ENCODE data around the gene HOXC12.

HOXC12 gene

DNA sequence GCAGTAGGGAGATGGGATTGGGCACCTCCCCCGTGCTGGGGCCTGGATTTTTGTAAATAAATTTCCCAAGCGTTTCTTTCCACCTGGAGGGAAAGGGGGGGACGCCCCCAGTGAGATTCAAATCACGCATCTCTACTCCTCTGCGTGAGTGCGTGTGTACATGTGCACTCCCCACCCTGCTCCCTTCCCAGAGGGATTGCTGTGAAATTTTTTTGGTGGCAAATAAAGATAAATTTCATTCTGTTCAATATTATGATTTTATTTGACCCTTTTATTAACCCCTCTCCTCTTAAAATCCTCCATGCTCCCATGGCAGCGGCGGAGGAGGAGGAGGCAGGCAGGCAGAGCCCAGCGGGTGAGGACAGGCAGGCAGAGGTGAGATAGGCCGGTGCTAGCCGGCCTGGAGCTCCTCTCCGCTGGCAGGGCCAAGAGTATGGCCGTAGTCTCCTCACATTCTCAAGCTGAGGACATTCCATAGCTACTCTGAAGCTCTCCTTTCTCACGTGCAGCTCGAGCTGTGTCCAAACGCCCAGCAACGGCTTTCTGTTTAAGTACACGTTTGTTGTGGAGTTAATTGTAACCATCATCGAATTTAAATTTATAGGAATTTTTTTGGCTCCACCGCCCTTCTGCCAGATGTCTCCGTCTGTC lies 21.6 kb downstream of the HOXC12 start:
- no peak for TF ChIP-seq ZNF274 (IDR thresholded peaks at IDR 0.05; ENCODE audit: low read depth, low read length)
- H3K4me3 ChIP-seq (ENCODE audit: low read length) = no peak overlapping the region

DNA sequence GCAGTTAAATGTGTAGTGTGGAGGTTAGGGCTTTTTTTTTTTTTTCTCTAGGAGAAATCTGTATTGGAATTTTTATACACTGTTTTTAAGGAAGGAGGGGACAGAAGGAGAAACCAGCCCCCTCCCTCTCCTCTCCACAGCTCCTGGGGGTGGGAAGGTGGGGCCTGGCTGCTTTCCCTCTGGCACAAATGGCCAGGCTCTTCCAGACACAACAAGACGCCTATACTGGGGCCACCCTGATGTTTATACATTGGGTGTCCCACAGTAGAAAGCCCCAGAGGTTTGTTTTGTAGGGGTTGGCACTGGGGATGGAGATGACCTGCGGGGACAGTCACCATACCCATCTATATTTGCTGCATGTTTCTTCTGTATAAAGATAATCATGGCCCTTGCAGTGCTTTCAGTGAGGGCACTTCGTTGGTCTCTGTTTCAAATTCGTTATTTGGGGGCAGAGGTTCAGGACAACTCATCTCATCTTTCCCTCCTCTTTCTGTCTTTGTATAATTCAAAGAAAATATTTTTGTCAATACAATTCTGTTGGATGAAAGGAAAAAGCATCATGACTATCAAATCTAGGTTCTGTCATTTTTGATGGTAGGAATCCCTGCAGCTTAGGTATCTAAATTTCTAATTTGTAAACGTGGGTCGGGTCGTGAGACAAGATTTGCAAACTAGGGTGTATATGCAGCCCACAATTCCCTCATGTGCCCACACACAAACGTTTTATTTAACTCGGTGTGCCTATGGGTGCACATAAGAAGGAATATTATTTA lies 22.3 kb downstream of the HOXC12 start:
- H3K4me3 ChIP-seq (ENCODE audit: low read length) = no peak overlapping the region
- no peak for TF ChIP-seq ZNF274 (IDR thresholded peaks at IDR 0.05; ENCODE audit: low read depth, low read length)

DNA sequence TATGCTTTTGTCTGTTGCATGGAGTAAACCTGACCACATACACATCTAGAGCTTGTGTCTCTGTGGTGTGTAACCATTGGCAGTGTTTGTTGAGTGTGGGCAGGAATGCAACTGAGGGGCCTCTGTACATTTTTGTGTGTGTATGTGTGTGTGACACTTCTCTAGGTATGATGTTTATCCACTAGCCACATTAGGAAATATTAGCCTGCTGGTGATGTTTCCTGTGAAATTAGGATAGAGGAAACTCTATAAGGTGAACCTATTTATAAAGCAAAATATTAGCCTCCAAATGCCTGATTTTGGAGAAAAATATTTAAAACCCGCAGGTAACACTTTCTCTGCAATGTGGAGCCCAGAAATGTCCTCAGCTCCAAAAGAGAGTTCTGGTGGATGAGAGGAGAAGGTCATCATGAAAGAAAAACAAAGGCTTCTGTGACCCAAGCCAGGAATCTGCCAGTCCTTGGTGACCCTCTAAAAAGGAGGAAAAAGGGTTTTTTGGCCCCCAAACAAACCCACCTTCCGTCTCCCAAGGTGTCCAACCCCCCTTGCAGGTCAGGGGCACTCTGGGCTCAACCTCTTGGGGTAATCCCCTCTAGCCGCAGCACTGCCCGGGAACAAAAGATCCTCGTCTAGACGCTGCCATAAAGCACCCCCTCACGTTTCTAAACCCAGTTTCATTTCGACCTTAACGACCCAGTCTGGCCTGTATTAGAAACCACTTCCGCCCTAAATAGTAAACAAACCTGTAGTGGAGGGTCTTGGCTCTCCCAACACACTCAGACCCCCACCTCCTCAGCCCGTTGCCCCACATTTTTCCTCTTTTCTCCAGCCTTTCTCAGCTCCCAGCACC lies 23.1 kb downstream of the HOXC12 start:
- no peak overlapping the region for H3K4me3 ChIP-seq (ENCODE audit: low read length)

DNA sequence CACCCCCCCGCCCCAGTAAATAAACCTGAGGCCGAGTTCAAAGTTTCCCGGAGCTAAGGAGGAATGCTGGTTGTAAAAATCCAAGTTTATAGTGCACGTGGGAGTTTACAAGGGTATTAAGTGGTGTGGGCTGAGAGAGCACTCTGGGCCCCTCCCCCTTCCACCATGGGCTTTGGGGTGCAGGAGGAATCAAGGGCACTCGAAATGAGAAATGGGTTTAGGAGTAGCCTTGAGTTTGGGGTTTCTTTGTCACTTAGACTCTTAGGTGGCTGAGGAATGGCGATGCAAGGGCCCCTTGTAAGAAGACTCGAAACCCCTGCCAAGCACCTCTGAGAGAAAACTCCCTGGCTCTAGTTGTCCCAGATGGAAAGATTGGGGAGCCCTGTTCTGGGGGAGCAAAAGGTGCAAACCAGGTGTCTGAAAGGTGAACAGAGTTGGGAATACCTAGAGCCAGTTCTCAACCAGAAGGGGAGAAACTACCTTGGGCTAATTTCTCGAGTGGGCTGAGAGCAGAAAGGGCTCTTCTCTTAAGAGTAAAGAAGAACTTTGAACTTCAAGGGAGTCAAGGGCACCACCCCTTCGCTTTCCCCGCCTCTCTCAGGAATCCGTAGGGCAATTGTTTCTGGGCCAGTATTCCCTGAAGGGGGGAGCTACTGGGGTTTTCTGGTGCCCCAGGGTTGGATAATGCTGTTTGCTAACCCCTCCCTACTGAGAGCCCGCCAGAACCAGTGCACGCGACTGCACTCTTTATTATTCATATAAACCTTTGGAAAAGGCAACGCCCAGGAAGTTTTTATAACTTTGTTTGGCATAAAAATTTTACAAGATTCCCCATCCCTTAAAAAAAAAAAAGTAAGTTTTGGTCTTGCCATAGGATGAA lies 24.0 kb downstream of the HOXC12 start:
- no peak for TF ChIP-seq ZNF274 (IDR thresholded peaks at IDR 0.05; ENCODE audit: low read depth, low read length)
- H3K4me3 ChIP-seq (ENCODE audit: low read length) = no peak overlapping the region

More for the DNA sequence above, 23.1 kb downstream of the HOXC12 start:
- TF ChIP-seq ZNF274 (IDR thresholded peaks at IDR 0.05; ENCODE audit: low read depth, low read length) = no peak

DNA sequence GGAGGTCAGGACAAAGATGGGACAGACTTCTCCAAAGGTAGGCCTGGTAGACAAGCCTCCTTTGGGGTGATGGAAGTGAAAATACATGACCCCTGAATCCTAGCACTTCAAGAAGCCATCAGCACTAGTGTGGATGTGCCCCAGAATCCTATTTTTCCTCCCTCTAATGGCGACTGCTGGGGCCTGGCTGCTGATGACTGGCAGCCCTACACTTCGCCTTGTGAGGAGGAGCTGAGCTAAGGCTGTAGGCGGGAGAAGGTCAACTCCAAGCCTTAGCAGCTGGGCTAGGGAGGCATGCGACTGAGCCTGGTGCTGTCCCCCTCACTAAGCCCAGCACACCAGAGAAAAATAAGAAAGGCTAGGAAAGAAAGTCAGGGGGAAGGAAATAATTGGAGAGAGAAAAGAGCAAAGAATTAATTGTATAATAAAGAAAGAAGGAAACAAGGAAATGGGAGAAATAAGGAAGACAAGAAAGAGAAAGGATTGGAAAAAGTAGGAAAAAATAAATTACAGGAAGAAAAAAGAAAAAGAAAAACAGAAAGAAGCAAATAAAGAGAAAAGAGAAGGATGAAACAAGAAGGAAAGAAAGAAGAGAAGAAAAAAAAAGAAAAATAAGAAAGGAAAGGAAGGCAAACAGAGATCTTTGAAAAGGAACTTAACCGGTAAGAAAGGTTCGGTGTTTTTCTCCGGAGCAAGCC lies 25.6 kb downstream of the HOXC12 start:
- H3K4me3 ChIP-seq (ENCODE audit: low read length) = no peak overlapping the region
- no peak for TF ChIP-seq ZNF274 (IDR thresholded peaks at IDR 0.05; ENCODE audit: low read depth, low read length)

DNA sequence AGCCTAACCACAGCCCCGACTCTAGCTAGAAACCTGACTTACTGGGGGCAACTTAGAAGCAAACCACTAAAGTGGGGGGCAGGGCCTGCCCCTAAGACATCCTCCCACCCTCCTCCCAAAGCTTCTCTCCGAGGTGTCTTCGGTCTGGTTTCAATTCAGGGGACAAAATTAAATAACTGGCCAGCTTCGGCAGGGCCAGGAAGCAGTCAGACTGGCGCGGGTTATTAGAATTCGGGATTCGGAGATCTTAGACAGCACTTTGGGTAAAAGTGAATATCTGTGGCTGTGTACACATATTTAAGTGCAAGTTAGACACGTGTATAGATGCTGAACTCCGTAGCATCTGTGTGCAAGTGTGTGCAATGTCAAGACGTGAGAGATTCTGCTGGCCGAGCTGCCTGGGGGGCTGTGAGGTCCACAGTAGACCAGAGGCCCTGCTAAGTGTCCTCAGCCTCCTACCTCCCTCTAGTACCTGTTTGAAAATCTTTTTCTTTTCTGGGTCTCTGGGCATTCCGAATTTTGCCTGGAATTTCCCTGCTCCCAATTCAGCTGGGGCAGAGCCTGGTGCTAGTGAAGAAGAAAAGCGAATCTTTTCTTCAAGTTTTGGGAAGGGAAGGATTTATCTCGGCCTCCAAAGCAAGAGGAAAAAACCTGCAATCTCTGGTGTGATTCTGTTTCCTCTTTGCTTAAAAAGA lies 26.2 kb downstream of the HOXC12 start:
- TF ChIP-seq ZNF274 (IDR thresholded peaks at IDR 0.05; ENCODE audit: low read depth, low read length) = no peak
- H3K4me3 ChIP-seq (ENCODE audit: low read length) = no peak overlapping the region

DNA sequence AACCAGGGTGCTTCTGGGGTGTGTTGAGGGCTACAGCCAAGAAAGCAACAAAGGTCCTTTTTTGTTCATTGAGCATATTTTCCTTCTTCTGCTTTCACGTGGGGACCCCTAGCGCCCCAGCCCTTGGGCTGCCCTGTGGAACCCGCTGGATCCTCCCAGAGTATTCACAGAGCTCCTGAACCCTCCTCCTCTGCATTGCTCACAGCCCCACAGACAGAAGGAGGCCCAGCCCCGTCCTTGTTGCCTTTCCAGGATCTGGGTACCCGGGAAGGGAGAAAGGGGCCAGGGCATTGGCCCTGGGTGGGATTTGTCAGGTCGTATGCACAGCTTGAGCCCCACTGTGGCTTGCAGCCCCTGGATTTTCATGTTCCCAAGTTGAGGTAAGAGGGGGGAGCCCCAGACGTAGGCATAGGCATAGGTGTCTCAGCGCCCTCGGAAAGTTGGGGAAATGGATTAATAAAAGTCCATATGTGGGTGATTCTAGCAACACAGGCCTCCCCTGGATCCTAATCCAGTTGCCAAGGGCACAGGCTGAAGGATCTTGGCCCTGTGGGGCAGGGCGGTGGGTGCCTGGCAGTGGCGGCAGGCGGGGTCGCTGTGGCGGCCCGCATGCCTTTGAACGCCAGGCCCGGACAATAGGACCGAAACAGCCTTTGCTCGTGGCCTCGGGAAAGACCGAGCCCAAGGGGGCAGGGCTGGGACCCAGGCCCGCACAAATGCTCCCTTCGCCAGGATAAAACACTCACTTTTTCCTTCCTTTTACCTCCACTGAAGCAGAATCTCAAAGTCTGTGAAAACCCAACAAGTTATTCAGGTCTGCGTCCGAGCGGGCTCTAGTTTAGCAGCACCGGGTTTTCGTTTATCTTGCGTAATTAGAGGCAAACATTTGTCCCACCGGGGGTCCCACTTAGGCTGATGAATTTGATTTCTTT lies 27.2 kb downstream of the HOXC12 start:
- TF ChIP-seq ZNF274 (IDR thresholded peaks at IDR 0.05; ENCODE audit: low read depth, low read length) = no peak
- no peak overlapping the region for H3K4me3 ChIP-seq (ENCODE audit: low read length)

DNA sequence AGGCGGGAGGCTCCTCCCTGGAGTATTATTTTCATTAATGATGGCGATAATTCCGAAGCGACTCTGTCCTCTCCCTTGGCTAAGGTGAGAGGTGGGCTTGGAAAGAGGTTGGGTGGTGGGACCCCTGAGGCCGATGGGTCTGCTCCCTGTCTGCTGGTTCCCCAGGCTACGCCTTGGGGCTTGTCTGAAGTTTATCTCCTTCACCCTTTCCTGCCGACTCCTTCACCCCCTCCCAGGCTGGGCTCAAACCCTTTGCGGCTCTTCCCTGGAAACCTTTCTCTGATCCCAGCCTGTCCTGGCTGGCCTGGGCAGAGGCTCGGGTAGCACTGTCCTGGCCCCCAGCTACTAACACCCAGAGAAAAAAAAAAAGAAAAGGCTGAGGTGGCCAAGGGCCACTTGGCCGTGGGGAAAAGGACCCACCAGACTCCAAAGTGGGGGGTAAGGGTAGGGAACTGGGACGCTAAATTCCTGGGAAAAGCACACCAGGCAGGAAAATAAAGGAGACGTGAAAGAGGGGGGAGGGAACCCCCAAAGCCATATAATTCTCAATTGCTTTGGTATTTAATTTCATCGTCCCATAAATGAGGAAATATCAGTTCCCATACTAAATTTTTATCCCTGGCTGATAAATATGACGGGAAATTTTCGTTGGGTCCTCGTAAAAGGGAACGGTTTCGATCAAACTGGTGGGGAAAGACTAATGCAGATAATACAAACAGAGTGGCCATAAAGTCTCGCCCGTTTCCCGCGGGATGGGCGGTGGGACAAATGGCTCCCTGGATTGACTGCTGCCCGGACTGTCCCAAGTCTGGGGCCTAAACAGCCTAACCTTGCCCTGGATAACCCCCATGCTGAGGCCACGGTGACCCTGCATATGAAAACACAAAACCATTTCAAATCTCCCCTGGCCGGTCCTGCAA lies 28.2 kb downstream of the HOXC12 start:
- H3K4me3 ChIP-seq (ENCODE audit: low read length) = no peak overlapping the region
- TF ChIP-seq ZNF274 (IDR thresholded peaks at IDR 0.05; ENCODE audit: low read depth, low read length) = no peak

DNA sequence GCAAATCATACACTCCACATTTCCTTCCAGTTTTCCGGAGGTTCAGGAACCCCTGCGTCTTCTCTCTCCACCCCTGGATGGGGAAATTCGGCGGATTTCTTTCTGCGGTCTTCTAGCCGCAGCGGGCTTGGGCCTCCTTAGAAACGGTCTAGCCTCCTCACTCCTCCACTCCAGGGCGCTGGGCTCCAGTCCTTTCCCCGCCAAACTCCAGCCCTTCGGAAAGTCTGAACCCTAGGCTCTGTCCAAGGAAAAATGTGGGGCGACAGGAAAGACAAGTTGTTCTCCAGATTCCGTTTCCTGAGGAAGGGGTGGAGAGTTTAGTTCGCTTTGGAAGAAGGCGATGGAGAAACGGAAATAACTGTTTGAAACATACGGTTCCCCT lies 28.9 kb downstream of the HOXC12 start:
- TF ChIP-seq ZNF274 (IDR thresholded peaks at IDR 0.05; ENCODE audit: low read depth, low read length) = no peak
- H3K4me3 ChIP-seq (ENCODE audit: low read length) = no peak overlapping the region

DNA sequence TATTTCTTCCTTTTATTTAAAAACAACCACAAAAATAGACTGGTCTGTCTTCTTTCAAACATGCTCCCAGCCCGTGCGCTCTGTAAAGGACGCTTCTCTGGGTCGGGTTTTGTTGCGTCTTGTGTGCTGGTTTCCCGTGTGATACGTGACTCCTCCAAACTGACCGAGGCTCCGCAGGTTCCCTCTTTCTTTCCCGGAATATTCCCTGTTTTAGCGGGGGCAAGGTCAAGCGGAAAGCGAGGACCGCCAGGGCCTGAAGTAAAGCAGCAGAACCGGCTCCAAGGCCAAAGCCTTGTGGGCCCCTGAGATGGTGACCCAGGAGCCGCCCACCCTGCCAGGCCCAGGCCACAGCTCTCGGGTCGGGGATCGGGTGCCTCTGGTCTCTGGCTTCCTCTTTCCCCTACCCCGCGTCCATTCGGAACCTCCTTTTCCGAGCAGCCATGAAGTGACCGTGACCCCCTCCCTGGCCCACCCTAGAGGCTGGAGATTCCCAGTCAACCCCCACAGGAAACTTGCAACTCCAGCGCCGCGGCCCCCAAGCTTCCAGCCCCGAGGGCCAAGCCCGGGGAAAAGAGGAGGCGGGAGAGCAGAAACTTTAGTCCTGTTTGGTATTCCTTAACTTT lies 29.4 kb downstream of the HOXC12 start:
- TF ChIP-seq ZNF274 (IDR thresholded peaks at IDR 0.05; ENCODE audit: low read depth, low read length) = no peak
- no peak overlapping the region for H3K4me3 ChIP-seq (ENCODE audit: low read length)
